Neural progenitor cell (in vitro differentiated cells): ENCODE results near the gene LSM11. TPM values are rescaled to one million over a fixed set of nuclear protein-coding genes. Genes with fewer than 3 reads are reported as not detected.

ENCODE experiments used
- DNase-seq: peaks from one replicate; pipeline ENCODE4 v3.0.0-alpha.2; 2016; ENCODE audit warnings: low spot score
- H2AFZ ChIP-seq: fragments of 200-600 bp; sonication (generic); replicated peaks from 2 replicates; pipeline ENCODE4 v1.6.1; 2016; ENCODE audit warnings: antibody characterized with exemption
- H3F3A ChIP-seq: fragments of 200-600 bp; sonication (generic); 2 replicates; pipeline ENCODE4 v1.6.1; 2016; ENCODE audit warnings: antibody characterized with exemption, low read depth
- H3K27ac ChIP-seq: fragments of 200-600 bp; sonication (generic); 2 replicates; pipeline ENCODE4 v1.5.1; 2016; ENCODE audit warnings: mild to moderate bottlenecking
- H3K27me3 ChIP-seq: fragments of 200-600 bp; sonication (generic); 2 replicates; pipeline ENCODE4 v1.6.1; 2016; ENCODE audit warnings: mild to moderate bottlenecking, moderate library complexity
- H3K36me3 ChIP-seq: fragments of 200-600 bp; sonication (generic); 2 replicates; pipeline ENCODE4 v1.5.1; 2016
- H3K4me1 ChIP-seq: fragments of 200-600 bp; sonication (generic); 2 replicates; pipeline ENCODE4 v1.6.1; 2016; ENCODE audit warnings: mixed run types
- H3K4me2 ChIP-seq: fragments of 200-600 bp; sonication (generic); 2 replicates; pipeline ENCODE4 v1.6.1; 2016
- H3K4me3 ChIP-seq: fragments of 200-600 bp; sonication (generic); 2 replicates; pipeline ENCODE4 v1.5.1; 2016
- H3K79me2 ChIP-seq: fragments of 200-600 bp; sonication (generic); 2 replicates; pipeline ENCODE4 v1.6.1; 2016; ENCODE audit warnings: low read depth
- H3K9ac ChIP-seq: fragments of 200-600 bp; sonication (generic); 2 replicates; pipeline ENCODE4 v1.6.1; 2016
- H3K9me3 ChIP-seq: fragments of 200-600 bp; sonication (generic); 2 replicates; pipeline ENCODE4 v1.5.1; 2016; ENCODE audit warnings: low read depth
- H4K20me1 ChIP-seq: fragments of 200-600 bp; sonication (generic); 2 replicates; pipeline ENCODE4 v1.6.1; 2016; ENCODE audit warnings: low read depth
- H3K27ac Mint-ChIP-seq: 3 replicates; pipeline ENCODE4 v1.8.0; 2021; ENCODE audit warnings: mixed read lengths
- H3K27me3 Mint-ChIP-seq: 2 replicates; pipeline ENCODE4 v1.8.0; 2022; ENCODE audit warnings: low read depth, mild to moderate bottlenecking, inconsistent platforms, moderate library complexity, mixed read lengths; ENCODE audit not compliant: insufficient read depth
- H3K36me3 Mint-ChIP-seq: 3 replicates; pipeline ENCODE4 v1.8.0; 2021; ENCODE audit warnings: mixed read lengths
- H3K4me1 Mint-ChIP-seq: 3 replicates; pipeline ENCODE4 v1.8.0; 2021; ENCODE audit warnings: mixed read lengths
- H3K4me3 Mint-ChIP-seq: 3 replicates; pipeline ENCODE4 v1.8.0; 2021; ENCODE audit warnings: mild to moderate bottlenecking, moderate library complexity, mixed read lengths
- H3K9me3 Mint-ChIP-seq: 3 replicates; pipeline ENCODE4 v1.8.0; 2020; ENCODE audit warnings: mixed read lengths
- EZH2 ChIP-seq: fragments of 200-600 bp; sonication (generic); IDR thresholded peaks from 2 replicates; pipeline ENCODE4 v1.6.1; 2017; ENCODE audit warnings: antibody characterized with exemption, mild to moderate bottlenecking, moderate library complexity
- EZH2phosphoT487 ChIP-seq: fragments of 200-600 bp; sonication (generic); IDR thresholded peaks from 2 replicates; pipeline ENCODE4 v1.6.1; 2017; ENCODE audit warnings: antibody characterized with exemption
- total RNA-seq: library from RNA; depleted of rRNA; stranded (reverse); fragments of >200 nt; gene quantifications from 2 replicates; pipeline ENCODE4 v1.2.3, GENCODE V29; 2015; ENCODE audit warnings: low replicate concordance
- TF ChIP-seq, protein P1 (sequence below): fragments of 200-600 bp; sonication (generic); IDR thresholded peaks from 2 replicates; pipeline ENCODE4 v1.5.1; 2017; ENCODE audit warnings: antibody characterized with exemption, mild to moderate bottlenecking

LSM11 gene
- total RNA-seq, 1 donor from 2014 or later: 13.6 TPM

- peaks cover 7% of the 10 kb centered on the region for H3F3A ChIP-seq
- H3K79me2 ChIP-seq: no peaks in the 10 kb centered on the region
- H3K27me3 ChIP-seq: no peaks in the 10 kb centered on the region
- peaks cover 6% of the 10 kb centered on the region for H3K4me1 ChIP-seq
- no peaks in the 10 kb centered on the region for H3K9me3 ChIP-seq
- no peak overlapping the region for H2AFZ ChIP-seq
- no peak for DNase-seq
- H3K4me2 ChIP-seq: no peak overlapping the region
- no peak overlapping the region for H3K4me3 ChIP-seq
- H3K27me3 Mint-ChIP-seq: peaks cover 2% of the 10 kb centered on the region
- no peaks in the 10 kb centered on the region for H3K9me3 Mint-ChIP-seq
- no peaks in the 10 kb centered on the region for H3K36me3 ChIP-seq
- H3K9ac ChIP-seq: no peak overlapping the region
- no peak overlapping the region for H3K27ac ChIP-seq
- no peak overlapping the region for H3K27ac Mint-ChIP-seq
- H3K36me3 Mint-ChIP-seq: peaks cover 4% of the 10 kb centered on the region
- H3K4me3 Mint-ChIP-seq: no peak overlapping the region
- no peak for TF ChIP-seq EZH2phosphoT487
- TF ChIP-seq, protein P1, sequence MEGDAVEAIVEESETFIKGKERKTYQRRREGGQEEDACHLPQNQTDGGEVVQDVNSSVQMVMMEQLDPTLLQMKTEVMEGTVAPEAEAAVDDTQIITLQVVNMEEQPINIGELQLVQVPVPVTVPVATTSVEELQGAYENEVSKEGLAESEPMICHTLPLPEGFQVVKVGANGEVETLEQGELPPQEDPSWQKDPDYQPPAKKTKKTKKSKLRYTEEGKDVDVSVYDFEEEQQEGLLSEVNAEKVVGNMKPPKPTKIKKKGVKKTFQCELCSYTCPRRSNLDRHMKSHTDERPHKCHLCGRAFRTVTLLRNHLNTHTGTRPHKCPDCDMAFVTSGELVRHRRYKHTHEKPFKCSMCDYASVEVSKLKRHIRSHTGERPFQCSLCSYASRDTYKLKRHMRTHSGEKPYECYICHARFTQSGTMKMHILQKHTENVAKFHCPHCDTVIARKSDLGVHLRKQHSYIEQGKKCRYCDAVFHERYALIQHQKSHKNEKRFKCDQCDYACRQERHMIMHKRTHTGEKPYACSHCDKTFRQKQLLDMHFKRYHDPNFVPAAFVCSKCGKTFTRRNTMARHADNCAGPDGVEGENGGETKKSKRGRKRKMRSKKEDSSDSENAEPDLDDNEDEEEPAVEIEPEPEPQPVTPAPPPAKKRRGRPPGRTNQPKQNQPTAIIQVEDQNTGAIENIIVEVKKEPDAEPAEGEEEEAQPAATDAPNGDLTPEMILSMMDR: no peak
- peaks cover 14% of the 10 kb centered on the region for H3K4me1 Mint-ChIP-seq
- H4K20me1 ChIP-seq: no peaks in the 10 kb centered on the region
Measured at GRCh38 chr5:157758706-157759105, 15.2 kb downstream of the LSM11 start.

DNA sequence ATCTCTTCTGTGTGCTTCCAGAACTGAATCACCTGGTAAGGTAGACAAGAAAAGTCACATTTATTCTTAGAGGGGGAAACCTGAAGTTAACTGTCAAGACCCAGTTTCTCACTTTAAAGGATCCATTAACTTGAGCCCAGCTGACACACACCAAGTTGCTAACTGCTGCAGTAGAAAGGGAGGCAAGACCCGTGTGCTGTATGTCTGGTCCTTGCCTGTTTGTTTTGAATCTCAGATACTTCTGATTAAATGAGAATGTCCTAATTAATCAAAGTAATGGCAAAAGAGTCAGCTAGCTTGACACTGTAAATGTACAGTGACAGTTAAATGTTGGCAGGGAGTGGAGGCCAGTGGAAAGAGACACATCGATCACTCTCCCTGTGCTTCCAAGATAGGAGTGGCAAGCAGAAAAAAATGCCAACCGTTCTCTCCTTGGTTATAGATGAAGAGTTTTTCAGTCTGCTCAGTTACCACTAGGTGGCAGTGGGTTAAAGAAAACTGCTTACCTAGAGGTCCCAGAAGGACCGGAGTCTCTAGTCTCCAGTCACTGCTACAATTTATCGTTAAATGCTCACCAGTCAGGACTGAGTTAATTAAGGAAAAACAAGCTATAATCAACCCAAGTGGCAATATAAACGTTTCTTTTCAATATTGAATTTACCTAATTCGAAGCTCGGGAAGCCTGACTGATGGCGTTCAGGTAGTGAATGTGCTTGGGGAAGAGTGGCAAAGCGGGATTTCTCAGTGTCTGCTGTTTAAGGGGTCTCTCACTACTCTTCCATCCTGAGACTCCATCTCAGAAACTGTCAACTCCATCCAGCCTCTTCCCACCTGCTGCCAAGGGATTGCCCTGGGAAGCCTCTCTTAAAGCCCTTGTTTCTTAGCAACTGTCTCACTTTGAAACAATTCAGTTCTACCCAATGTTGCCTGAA lies 18.4 kb downstream of the LSM11 start:
- Histone ChIP-seq H3K36me3 (no peaks in the 10 kb centered on the region), H2AFZ (peak overlapping the region; percentile 6), H3K4me2 (peak overlapping the region; percentile 22), H3K4me1 (peaks cover 6% of the 10 kb centered on the region), H3F3A (peaks cover 7% of the 10 kb centered on the region), H3K79me2 (no peaks in the 10 kb centered on the region), H3K27ac (no peak overlapping the region), H3K27me3 (no peaks in the 10 kb centered on the region), H3K9me3 (no peaks in the 10 kb centered on the region), H3K4me3 (no peak overlapping the region), H4K20me1 (no peaks in the 10 kb centered on the region), H3K9ac (no peak overlapping the region)
- DNase-seq: peak; percentile 80
- H3K4me1 Mint-ChIP-seq: peaks cover 17% of the 10 kb centered on the region
- no peak overlapping the region for H3K4me3 Mint-ChIP-seq
- no peak for TF ChIP-seq EZH2
- TF ChIP-seq, protein P1: peak; percentile 83
- peaks cover 4% of the 10 kb centered on the region for H3K27me3 Mint-ChIP-seq
- H3K36me3 Mint-ChIP-seq: no peaks in the 10 kb centered on the region
- H3K27ac Mint-ChIP-seq: peak overlapping the region; percentile 30
- no peaks in the 10 kb centered on the region for H3K9me3 Mint-ChIP-seq

DNA sequence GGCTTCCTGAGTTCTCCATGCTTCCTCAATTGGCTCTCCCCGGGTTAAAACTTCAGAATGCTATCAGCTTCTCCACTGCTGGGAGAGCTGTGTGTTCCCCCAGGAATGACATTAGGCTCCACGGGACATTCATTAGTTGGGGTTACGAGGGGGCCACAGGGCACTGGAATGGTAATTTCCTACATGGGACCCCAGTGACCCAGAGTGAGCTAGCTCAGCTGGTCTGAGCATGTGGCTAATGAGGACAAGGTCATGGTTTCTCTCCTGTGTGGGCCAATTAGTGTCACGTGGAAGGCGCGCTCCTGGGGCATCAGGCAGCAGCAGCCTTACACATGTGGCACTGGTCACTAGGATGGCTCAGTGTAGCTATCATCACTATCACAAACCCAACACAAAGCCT lies 21.0 kb downstream of the LSM11 start:
- H3K4me1 ChIP-seq: peaks cover 6% of the 10 kb centered on the region
- Mint-ChIP-seq H3K27me3 (peaks cover 2% of the 10 kb centered on the region), H3K4me1 (peaks cover 17% of the 10 kb centered on the region), H3K9me3 (no peaks in the 10 kb centered on the region), H3K27ac (no peak overlapping the region), H3K36me3 (no peaks in the 10 kb centered on the region), H3K4me3 (no peak overlapping the region)
- H3K79me2 ChIP-seq: no peaks in the 10 kb centered on the region
- H3K36me3 ChIP-seq: no peaks in the 10 kb centered on the region
- DNase-seq: no peak
- no peaks in the 10 kb centered on the region for H3K27me3 ChIP-seq
- no peaks in the 10 kb centered on the region for H3K9me3 ChIP-seq
- H3K9ac ChIP-seq: no peak overlapping the region
- no peaks in the 10 kb centered on the region for H4K20me1 ChIP-seq
- H2AFZ ChIP-seq: no peak overlapping the region
- H3F3A ChIP-seq: peaks cover 7% of the 10 kb centered on the region
- no peak overlapping the region for H3K4me3 ChIP-seq
- no peak overlapping the region for H3K27ac ChIP-seq
- TF ChIP-seq, protein P1: no peak
- TF ChIP-seq EZH2 (no peak), EZH2phosphoT487 (no peak)
- H3K4me2 ChIP-seq: no peak overlapping the region
